ENCODE data around the gene DCST2. TPM values are rescaled to one million over a fixed set of nuclear protein-coding genes. Genes with fewer than 3 reads are reported as not detected.

DCST2 gene
- total and polyA plus RNA-seq, 9 of the 15 experiments (the other 6 are each of a cell fraction or from before 2014, with no cell fraction given), result 0.09 to 0.49 (median 0.11) TPM; not detected in 3

DNA sequence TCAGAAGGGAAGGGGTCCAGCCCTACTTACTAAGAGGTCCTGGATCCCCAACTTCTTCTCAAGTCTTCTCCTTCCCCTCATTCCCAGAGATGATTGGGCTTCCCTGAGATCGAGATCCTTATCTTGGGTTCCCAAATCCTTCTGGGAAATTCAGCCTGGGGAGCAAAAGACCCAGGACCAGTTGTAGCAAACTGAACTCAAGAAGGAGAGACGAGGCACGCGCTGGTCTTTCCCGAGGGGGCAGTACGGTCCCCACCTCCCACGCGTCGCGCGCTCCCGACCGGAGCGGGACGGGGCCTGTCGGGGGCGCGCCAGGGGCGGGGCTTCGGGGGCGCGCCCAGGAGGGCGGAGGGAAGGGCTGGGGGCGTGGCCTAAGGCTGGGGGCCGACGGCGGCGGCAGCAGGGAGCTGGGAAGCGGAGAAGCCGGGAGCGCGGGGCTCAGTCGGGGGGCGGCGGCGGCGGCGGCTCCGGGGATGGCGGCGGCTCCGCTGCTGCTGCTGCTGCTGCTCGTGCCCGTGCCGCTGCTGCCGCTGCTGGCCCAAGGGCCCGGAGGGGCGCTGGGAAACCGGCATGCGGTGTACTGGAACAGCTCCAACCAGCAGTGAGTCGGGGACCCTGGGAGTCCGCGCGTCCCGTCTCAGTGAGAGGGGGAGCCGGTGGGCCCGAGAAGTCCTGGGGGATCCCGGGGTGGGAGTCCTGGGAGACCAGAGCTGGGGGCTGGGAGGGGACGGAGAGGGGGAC is 45.1 kb upstream of the DCST2 start, which contains the start of gene EFNA3 (continued):
- no peak for TF ChIP-seq SMC3 (conservative IDR thresholded peaks at IDR 0.05; ENCODE audit: insufficient read depth, low read depth, low read length)
- TF ChIP-seq ZNF316 (IDR thresholded peaks at IDR 0.05), result no peak
- TF ChIP-seq ZNF436 (CRISPR knock-in tag; IDR thresholded peaks at IDR 0.05), result no peak
- peak; percentile 29 for TF ChIP-seq ASH1L (IDR thresholded peaks at IDR 0.05; ENCODE audit: borderline replicate concordance, low read depth, partially characterized antibody)
- TF ChIP-seq ZNF165 (CRISPR knock-in tag; IDR thresholded peaks at IDR 0.05; ENCODE audit: borderline replicate concordance), result no peak
- no peak for TF ChIP-seq KLF10 (CRISPR knock-in tag; IDR thresholded peaks at IDR 0.05)
- no peak for TF ChIP-seq NR2C1 (IDR thresholded peaks at IDR 0.05)
- TF ChIP-seq NR2C1 (tag; IDR thresholded peaks at IDR 0.05), result no peak
- TF ChIP-seq KLF16 (IDR thresholded peaks at IDR 0.05), result peak; percentile 46
- no peak for TF ChIP-seq KDM5B (IDR thresholded peaks at IDR 0.05; ENCODE audit: insufficient replicate concordance, low read depth, low read length)
- TF ChIP-seq ARNT (IDR thresholded peaks at IDR 0.05), result no peak
- TF ChIP-seq NR2F6 (CRISPR knock-in tag; IDR thresholded peaks at IDR 0.05), result no peak
- no peak for TF ChIP-seq ELF1 (tag; IDR thresholded peaks at IDR 0.05)
- TF ChIP-seq, protein P1, sequence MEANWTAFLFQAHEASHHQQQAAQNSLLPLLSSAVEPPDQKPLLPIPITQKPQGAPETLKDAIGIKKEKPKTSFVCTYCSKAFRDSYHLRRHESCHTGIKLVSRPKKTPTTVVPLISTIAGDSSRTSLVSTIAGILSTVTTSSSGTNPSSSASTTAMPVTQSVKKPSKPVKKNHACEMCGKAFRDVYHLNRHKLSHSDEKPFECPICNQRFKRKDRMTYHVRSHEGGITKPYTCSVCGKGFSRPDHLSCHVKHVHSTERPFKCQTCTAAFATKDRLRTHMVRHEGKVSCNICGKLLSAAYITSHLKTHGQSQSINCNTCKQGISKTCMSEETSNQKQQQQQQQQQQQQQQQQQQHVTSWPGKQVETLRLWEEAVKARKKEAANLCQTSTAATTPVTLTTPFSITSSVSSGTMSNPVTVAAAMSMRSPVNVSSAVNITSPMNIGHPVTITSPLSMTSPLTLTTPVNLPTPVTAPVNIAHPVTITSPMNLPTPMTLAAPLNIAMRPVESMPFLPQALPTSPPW (CRISPR knock-in tag; IDR thresholded peaks at IDR 0.05), result peak; percentile 81
- no peak for TF ChIP-seq SRF (CRISPR knock-in tag; IDR thresholded peaks at IDR 0.05)
- TF ChIP-seq MCM7 (IDR thresholded peaks at IDR 0.05), result no peak
- TF ChIP-seq HMG20A (CRISPR knock-in tag; conservative IDR thresholded peaks at IDR 0.05), result no peak
- no peak for TF ChIP-seq ZNF318 (IDR thresholded peaks at IDR 0.05; ENCODE audit: borderline replicate concordance in 1 of 2, low read depth in 1 of 2)
- TF ChIP-seq HNRNPL (IDR thresholded peaks at IDR 0.05; ENCODE audit: low read depth, low read length), result no peak
- TF ChIP-seq TAF1 (IDR thresholded peaks at IDR 0.05; ENCODE audit: control insufficient read depth, extremely low read depth, insufficient read depth, low read length, severe bottlenecking), result peak; percentile 24

All from K562 (cell line).